ENCODE data around the gene ABHD17A.

DNA sequence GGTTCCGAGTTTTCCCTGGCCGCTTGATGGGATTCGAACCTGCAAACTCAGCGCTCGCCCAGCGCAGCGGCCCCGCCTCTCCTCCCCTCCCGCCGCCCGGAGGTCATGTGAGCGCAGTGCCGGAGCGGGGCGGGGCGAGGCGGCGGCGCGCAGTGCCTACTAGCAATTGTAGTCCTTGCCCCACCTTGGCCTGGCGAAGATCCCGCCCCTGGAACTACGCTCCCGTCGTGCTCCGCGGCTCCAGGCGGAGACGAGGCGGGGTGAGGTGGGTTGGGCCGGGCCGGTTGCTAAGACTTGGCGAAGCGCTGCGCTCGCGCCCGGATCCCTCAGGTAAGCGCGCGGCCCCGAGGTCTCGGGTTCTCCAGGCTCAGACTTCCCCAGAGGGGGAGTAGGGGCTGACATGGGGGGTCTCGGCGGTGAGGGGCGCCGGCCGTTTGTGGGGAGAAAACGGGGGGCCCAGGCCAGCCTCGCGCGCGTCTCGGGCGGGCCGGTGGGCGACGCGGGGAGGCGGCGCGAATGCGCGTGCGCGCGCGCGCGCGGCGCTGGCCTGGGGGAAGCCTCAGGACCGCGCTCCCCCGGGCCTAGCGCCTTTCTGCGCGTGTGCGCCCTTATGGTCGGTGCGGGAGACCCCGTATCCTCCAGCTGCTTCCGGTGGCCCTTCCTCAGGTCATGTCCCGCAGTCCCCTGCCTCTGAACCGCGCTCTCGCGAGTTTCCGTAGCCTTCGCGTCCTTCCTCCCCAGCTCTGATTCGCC is 20.0 kb upstream of the ABHD17A start, which contains the start of the genes ADAT3 and SCAMP4:
- TF ChIP-seq, protein P1, sequence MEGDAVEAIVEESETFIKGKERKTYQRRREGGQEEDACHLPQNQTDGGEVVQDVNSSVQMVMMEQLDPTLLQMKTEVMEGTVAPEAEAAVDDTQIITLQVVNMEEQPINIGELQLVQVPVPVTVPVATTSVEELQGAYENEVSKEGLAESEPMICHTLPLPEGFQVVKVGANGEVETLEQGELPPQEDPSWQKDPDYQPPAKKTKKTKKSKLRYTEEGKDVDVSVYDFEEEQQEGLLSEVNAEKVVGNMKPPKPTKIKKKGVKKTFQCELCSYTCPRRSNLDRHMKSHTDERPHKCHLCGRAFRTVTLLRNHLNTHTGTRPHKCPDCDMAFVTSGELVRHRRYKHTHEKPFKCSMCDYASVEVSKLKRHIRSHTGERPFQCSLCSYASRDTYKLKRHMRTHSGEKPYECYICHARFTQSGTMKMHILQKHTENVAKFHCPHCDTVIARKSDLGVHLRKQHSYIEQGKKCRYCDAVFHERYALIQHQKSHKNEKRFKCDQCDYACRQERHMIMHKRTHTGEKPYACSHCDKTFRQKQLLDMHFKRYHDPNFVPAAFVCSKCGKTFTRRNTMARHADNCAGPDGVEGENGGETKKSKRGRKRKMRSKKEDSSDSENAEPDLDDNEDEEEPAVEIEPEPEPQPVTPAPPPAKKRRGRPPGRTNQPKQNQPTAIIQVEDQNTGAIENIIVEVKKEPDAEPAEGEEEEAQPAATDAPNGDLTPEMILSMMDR (IDR thresholded peaks at IDR 0.05): no peak
- peak; percentile 80 for TF ChIP-seq POLR2A (IDR thresholded peaks at IDR 0.05)
- peak in 2 of 3 donors; percentile 77 to 86 for TF ChIP-seq POLR2AphosphoS5 (IDR thresholded peaks at IDR 0.05)
